NB4 (cell line): ENCODE measurements around the gene SLC15A3.
"Not testable (repeated sequence)": the region's sequence is repeated elsewhere in the genome, so short reads cannot be mapped to it uniquely, and the experiment has no call there.

Experiments used
- DNase-seq: peaks from one replicate; pipeline ENCODE4 v3.0.0; 2010; ENCODE audit warnings: low read depth
- H3K4me3 ChIP-seq: one replicate; pipeline ENCODE4 v1.5.1; 2011; ENCODE audit warnings: mild to moderate bottlenecking, low read depth, low read length, moderate library complexity
- MYC ChIP-seq: IDR thresholded peaks from 2 replicates; pipeline ENCODE4 v1.6.1; 2011; ENCODE audit warnings: low read depth, low read length
- POLR2A ChIP-seq: IDR thresholded peaks from 2 replicates; pipeline ENCODE4 v1.6.1; 2011; ENCODE audit warnings: mild to moderate bottlenecking; ENCODE audit not compliant: insufficient read length; ENCODE audit errors: extremely low read depth
- TF ChIP-seq, protein P1 (sequence below): IDR thresholded peaks from 2 replicates; pipeline ENCODE4 v1.6.1; 2011; ENCODE audit warnings: low read depth, low read length
- TF ChIP-seq, protein P2 (sequence below): IDR thresholded peaks from one replicate; pipeline ENCODE4 v1.5.1; 2012; ENCODE audit warnings: low read depth, low read length

The SLC15A3 gene

GRCh38 chr11:60981515-60981914 lies 29.5 kb upstream of the SLC15A3 start:
- no peak for DNase-seq
- no peak overlapping the region for H3K4me3 ChIP-seq
- TF ChIP-seq POLR2A (no peak), MYC (no peak)
- TF ChIP-seq, protein P1, sequence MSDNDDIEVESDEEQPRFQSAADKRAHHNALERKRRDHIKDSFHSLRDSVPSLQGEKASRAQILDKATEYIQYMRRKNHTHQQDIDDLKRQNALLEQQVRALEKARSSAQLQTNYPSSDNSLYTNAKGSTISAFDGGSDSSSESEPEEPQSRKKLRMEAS: no peak
- TF ChIP-seq, protein P2, sequence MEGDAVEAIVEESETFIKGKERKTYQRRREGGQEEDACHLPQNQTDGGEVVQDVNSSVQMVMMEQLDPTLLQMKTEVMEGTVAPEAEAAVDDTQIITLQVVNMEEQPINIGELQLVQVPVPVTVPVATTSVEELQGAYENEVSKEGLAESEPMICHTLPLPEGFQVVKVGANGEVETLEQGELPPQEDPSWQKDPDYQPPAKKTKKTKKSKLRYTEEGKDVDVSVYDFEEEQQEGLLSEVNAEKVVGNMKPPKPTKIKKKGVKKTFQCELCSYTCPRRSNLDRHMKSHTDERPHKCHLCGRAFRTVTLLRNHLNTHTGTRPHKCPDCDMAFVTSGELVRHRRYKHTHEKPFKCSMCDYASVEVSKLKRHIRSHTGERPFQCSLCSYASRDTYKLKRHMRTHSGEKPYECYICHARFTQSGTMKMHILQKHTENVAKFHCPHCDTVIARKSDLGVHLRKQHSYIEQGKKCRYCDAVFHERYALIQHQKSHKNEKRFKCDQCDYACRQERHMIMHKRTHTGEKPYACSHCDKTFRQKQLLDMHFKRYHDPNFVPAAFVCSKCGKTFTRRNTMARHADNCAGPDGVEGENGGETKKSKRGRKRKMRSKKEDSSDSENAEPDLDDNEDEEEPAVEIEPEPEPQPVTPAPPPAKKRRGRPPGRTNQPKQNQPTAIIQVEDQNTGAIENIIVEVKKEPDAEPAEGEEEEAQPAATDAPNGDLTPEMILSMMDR: no peak

GRCh38 chr11:60978546-60979380 lies 26.8 kb upstream of the SLC15A3 start:
- DNase-seq: peak; percentile 98
- H3K4me3 ChIP-seq: no peak overlapping the region
- TF ChIP-seq MYC (peak; percentile 61), POLR2A (no peak)
- TF ChIP-seq, protein P2: no peak
- TF ChIP-seq, protein P1: peak; percentile 58

DNA sequence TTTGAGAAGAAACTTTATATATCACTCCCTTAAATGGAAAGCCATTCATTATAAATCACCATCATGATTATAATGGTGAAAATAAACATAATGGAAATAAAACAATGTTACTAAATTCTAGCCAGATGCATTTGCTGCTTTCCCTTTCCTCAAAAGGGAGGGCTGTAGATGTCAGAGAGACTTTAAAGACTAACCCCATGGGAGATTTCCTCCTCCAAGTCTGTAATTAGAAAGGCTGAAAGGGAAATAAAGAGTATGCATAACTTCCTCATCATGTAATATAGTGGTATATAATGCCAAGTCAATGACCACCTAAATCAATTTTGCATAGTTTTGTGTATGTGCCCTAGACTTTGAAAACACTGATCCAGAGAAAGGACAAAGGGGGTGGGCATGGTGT lies 25.9 kb upstream of the SLC15A3 start:
- TF ChIP-seq, protein P2: no peak
- H3K4me3 ChIP-seq: no peak overlapping the region
- peak; percentile 76 for DNase-seq

GRCh38 chr11:60977224-60977623 lies 25.2 kb upstream of the SLC15A3 start:
- no peak overlapping the region for H3K4me3 ChIP-seq
- TF ChIP-seq, protein P2: no peak
- DNase-seq: no peak

DNA sequence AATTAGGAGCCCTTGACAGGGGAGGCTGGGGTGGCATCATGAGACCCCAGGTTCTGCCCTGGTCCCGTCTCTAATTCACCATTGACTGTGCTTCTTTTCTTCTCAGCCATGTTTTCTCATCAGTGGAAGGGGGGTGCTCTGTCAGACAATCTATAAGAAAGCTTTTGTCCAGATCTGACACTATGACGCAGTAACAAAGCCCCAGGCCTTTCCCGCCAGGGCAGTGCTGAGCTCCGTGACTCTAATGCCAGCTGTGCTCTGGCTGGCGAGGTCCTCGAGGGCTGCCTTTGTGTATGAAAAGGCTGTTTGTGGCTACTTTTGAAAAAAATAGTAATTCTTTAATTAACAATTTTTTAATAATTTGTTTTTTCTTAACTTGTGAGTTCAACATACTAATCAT lies 22.8 kb upstream of the SLC15A3 start:
- DNase-seq: no peak

DNA sequence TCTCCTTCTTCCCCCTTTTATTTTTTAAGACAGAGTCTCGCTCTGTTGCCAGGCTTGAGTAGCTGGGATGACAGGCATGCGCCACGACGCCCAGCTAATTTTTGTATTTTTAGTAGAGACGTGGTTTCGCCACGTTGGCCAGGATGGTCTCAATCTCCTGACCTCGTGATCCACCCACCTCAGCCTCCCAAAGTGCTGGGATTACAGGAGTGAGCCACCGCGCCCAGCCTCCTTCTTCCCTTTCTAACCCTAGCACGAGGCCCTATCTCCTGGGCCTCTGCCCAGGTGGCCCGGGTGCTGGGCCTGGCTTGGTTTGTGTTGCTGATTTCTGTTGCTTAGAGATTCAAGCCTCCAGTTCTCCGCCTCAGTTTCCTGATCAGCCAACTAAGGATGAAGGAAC lies 22.3 kb upstream of the SLC15A3 start:
- H3K4me3 ChIP-seq, DNase-seq: not testable (repeated sequence)

More for the DNA sequence above, 22.8 kb upstream of the SLC15A3 start:
- TF ChIP-seq, protein P1: no peak
- TF ChIP-seq, protein P2: no peak
- TF ChIP-seq POLR2A: no peak
- TF ChIP-seq MYC: no peak
- H3K4me3 ChIP-seq: no peak overlapping the region
